WTC11 (cell line): ENCODE results near the gene DOK5. TPM values are rescaled to one million over a fixed set of nuclear protein-coding genes. Genes with fewer than 3 reads are reported as not detected.

Source experiments
- ATAC-seq: fragments of 200-7000 bp; cut with Tn5 transposase; 2 replicates; pipeline ENCODE4 v1.10.0; 2021; ENCODE audit warnings: mild to moderate bottlenecking, moderate library complexity
- CTCF ChIA-PET: fragments of 300-600 bp; sonication (Branson Sonifier 250); formaldehyde crosslinking; loops from one replicate; lab custom pipeline; 2021; ENCODE audit warnings: antibody characterized with exemption; lab: Charles Lee
- POLR2A ChIA-PET: fragments of 350-600 bp; sonication (Branson Sonifier 250); formaldehyde crosslinking; loops from one replicate; lab custom pipeline; 2021; ENCODE audit warnings: antibody characterized with exemption; lab: Charles Lee
- DNase-seq: peaks from one replicate; pipeline ENCODE4 v3.0.0; 2021; ENCODE audit warnings: low spot score
- H3K27ac Mint-ChIP-seq: 2 replicates; pipeline ENCODE4 v1.8.0; 2021; ENCODE audit warnings: mixed read lengths
- H3K27me3 Mint-ChIP-seq: 2 replicates; pipeline ENCODE4 v1.8.0; 2021; ENCODE audit warnings: low read depth, mild to moderate bottlenecking, moderate library complexity, mixed read lengths
- H3K36me3 Mint-ChIP-seq: 2 replicates; pipeline ENCODE4 v1.8.0; 2021; ENCODE audit warnings: mixed read lengths
- H3K4me1 Mint-ChIP-seq: 2 replicates; pipeline ENCODE4 v1.8.0; 2022; ENCODE audit warnings: mixed read lengths
- H3K4me3 Mint-ChIP-seq: 2 replicates; pipeline ENCODE4 v1.8.0; 2021; ENCODE audit warnings: mild to moderate bottlenecking, moderate library complexity, mixed read lengths
- H3K9me3 Mint-ChIP-seq: 2 replicates; pipeline ENCODE4 v1.8.0; 2021; ENCODE audit warnings: mixed read lengths
- CREM ChIP-seq: sonication (generic); formaldehyde crosslinking; IDR thresholded peaks from 2 replicates; pipeline ENCODE4 v1.8.1; 2022; ENCODE audit warnings: mild to moderate bottlenecking, missing genetic modification reagents, moderate library complexity
- ETV6 ChIP-seq: sonication (generic); formaldehyde crosslinking; IDR thresholded peaks from 2 replicates; pipeline ENCODE4 v1.8.1; 2022; ENCODE audit warnings: mild to moderate bottlenecking, missing genetic modification reagents
- FOXJ3 ChIP-seq: sonication (generic); formaldehyde crosslinking; IDR thresholded peaks from 2 replicates; pipeline ENCODE4 v1.9.0; 2021; ENCODE audit warnings: missing genetic modification reagents, mild to moderate bottlenecking, borderline replicate concordance
- HMGA2 ChIP-seq: fragments of 250-450 bp; sonication (Bioruptor Pico); IDR thresholded peaks from 2 replicates; pipeline ENCODE4 v1.4.0; 2021; ENCODE audit warnings: mild to moderate bottlenecking, moderate library complexity
- NFE2L1 ChIP-seq: sonication (generic); formaldehyde crosslinking; IDR thresholded peaks from 2 replicates; pipeline ENCODE4 v1.8.1; 2023; ENCODE audit warnings: missing genetic modification reagents
- NFYB ChIP-seq: sonication (generic); formaldehyde crosslinking; conservative IDR thresholded peaks from 2 replicates; pipeline ENCODE4 v1.8.0; 2022; ENCODE audit warnings: low read depth, missing genetic modification reagents
- NR3C1 ChIP-seq: sonication (generic); formaldehyde crosslinking; conservative IDR thresholded peaks from 2 replicates; pipeline ENCODE4 v1.8.1; 2023; ENCODE audit warnings: low read depth, mild to moderate bottlenecking, missing genetic modification reagents
- OVOL2 ChIP-seq: fragments of 250-450 bp; sonication (Bioruptor Pico); IDR thresholded peaks from 2 replicates; pipeline ENCODE4 v1.9.0; 2021; ENCODE audit warnings: mild to moderate bottlenecking, borderline replicate concordance
- PRRX2 ChIP-seq: fragments of 250-450 bp; sonication (Bioruptor Pico); IDR thresholded peaks from 2 replicates; pipeline ENCODE4 v1.8.0; 2021; ENCODE audit warnings: mild to moderate bottlenecking
- SP1 ChIP-seq: sonication (generic); formaldehyde crosslinking; conservative IDR thresholded peaks from 2 replicates; pipeline ENCODE4 v1.8.1; 2022; ENCODE audit warnings: missing genetic modification reagents
- ZNF232 ChIP-seq: sonication (generic); formaldehyde crosslinking; IDR thresholded peaks from 2 replicates; pipeline ENCODE4 v1.8.0; 2022; ENCODE audit warnings: mild to moderate bottlenecking, missing genetic modification reagents
- total RNA-seq: library from RNA; stranded (reverse); gene quantifications from 3 replicates; pipeline ENCODE4 v1.2.3, GENCODE V29; 2021
- TF ChIP-seq, protein P1 (sequence below): sonication (generic); formaldehyde crosslinking; IDR thresholded peaks from 2 replicates; pipeline ENCODE4 v1.8.0; 2022; ENCODE audit warnings: mild to moderate bottlenecking, missing genetic modification reagents
- TF ChIP-seq, protein P2 (sequence below): sonication (generic); formaldehyde crosslinking; IDR thresholded peaks from 2 replicates; pipeline ENCODE4 v1.8.1; 2022; ENCODE audit warnings: mild to moderate bottlenecking, missing genetic modification reagents, moderate library complexity, borderline replicate concordance
- TF ChIP-seq, protein P3 (sequence below): fragments of 250-450 bp; sonication (Bioruptor Pico); IDR thresholded peaks from 2 replicates; pipeline ENCODE4 v1.9.0; 2021; ENCODE audit warnings: mild to moderate bottlenecking
- TF ChIP-seq, protein P4 (sequence below): sonication (generic); formaldehyde crosslinking; IDR thresholded peaks from 2 replicates; pipeline ENCODE4 v1.8.0; 2022; ENCODE audit warnings: missing genetic modification reagents
- TF ChIP-seq, protein P5 (sequence below): fragments of 250-450 bp; sonication (Bioruptor Pico); IDR thresholded peaks from 2 replicates; pipeline ENCODE4 v1.9.0; 2021; ENCODE audit warnings: moderate library complexity, mild to moderate bottlenecking, inconsistent platforms, borderline replicate concordance
- TF ChIP-seq, protein P6 (sequence below): sonication (generic); formaldehyde crosslinking; conservative IDR thresholded peaks from 2 replicates; pipeline ENCODE4 v1.8.1; 2023; ENCODE audit warnings: mild to moderate bottlenecking, low read depth, missing genetic modification reagents, moderate library complexity
- TF ChIP-seq, protein P7 (sequence below): sonication (generic); formaldehyde crosslinking; IDR thresholded peaks from 2 replicates; pipeline ENCODE4 v1.8.0; 2022; ENCODE audit warnings: mild to moderate bottlenecking, missing genetic modification reagents
- TF ChIP-seq, protein P8 (sequence below): sonication (generic); formaldehyde crosslinking; IDR thresholded peaks from 2 replicates; pipeline ENCODE4 v1.8.1; 2022; ENCODE audit warnings: mild to moderate bottlenecking, moderate library complexity, missing genetic modification reagents

Gene DOK5
- total RNA-seq, 1 experiment from 2014 or later, result 10.1 TPM

DNA sequence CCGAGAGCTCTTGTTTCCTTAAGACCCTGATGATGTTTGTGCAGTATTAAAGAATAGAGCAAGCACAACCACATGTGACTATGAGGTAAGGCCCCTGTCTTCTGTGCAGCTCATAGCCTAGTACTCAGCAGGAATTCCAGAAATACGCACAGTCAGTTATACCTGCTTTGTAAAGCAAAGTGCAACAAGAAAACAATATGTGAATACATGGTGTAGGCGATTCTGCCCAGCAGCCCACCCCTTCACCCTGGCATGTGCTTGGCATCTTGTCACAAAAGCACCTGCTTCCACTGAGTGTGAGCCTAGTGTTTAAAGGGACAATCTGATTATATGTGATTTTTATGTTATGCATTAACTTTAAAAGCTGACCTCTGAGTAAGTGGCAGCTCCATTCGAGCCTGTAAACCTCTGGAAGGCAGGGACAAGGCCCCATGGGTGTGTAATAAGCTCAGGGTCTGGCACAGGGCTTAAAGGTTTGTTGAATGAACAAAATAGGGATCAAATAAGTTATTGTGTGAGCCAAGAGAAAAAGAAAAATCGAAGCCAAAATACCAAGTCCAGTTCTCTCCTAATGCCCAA lies 148.7 kb downstream of the DOK5 start:
- no peaks in the 10 kb centered on the region for H3K27me3 Mint-ChIP-seq
- DNase-seq (no peak), ATAC-seq (no peak)
- no peak overlapping the region for H3K4me3 Mint-ChIP-seq
- no peak overlapping the region; the same call in 1 of the 2 replicates for H3K27ac Mint-ChIP-seq
- TF ChIP-seq CREM (CRISPR knock-in tag), result no peak
- TF ChIP-seq, protein P1, sequence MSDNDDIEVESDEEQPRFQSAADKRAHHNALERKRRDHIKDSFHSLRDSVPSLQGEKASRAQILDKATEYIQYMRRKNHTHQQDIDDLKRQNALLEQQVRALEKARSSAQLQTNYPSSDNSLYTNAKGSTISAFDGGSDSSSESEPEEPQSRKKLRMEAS, result no peak
- TF ChIP-seq HMGA2 (CRISPR knock-in tag), result no peak
- TF ChIP-seq, protein P2, sequence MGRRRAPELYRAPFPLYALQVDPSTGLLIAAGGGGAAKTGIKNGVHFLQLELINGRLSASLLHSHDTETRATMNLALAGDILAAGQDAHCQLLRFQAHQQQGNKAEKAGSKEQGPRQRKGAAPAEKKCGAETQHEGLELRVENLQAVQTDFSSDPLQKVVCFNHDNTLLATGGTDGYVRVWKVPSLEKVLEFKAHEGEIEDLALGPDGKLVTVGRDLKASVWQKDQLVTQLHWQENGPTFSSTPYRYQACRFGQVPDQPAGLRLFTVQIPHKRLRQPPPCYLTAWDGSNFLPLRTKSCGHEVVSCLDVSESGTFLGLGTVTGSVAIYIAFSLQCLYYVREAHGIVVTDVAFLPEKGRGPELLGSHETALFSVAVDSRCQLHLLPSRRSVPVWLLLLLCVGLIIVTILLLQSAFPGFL (CRISPR knock-in tag), result no peak
- TF ChIP-seq, protein P3, sequence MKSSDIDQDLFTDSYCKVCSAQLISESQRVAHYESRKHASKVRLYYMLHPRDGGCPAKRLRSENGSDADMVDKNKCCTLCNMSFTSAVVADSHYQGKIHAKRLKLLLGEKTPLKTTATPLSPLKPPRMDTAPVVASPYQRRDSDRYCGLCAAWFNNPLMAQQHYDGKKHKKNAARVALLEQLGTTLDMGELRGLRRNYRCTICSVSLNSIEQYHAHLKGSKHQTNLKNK (CRISPR knock-in tag), result no peak
- TF ChIP-seq, protein P4, sequence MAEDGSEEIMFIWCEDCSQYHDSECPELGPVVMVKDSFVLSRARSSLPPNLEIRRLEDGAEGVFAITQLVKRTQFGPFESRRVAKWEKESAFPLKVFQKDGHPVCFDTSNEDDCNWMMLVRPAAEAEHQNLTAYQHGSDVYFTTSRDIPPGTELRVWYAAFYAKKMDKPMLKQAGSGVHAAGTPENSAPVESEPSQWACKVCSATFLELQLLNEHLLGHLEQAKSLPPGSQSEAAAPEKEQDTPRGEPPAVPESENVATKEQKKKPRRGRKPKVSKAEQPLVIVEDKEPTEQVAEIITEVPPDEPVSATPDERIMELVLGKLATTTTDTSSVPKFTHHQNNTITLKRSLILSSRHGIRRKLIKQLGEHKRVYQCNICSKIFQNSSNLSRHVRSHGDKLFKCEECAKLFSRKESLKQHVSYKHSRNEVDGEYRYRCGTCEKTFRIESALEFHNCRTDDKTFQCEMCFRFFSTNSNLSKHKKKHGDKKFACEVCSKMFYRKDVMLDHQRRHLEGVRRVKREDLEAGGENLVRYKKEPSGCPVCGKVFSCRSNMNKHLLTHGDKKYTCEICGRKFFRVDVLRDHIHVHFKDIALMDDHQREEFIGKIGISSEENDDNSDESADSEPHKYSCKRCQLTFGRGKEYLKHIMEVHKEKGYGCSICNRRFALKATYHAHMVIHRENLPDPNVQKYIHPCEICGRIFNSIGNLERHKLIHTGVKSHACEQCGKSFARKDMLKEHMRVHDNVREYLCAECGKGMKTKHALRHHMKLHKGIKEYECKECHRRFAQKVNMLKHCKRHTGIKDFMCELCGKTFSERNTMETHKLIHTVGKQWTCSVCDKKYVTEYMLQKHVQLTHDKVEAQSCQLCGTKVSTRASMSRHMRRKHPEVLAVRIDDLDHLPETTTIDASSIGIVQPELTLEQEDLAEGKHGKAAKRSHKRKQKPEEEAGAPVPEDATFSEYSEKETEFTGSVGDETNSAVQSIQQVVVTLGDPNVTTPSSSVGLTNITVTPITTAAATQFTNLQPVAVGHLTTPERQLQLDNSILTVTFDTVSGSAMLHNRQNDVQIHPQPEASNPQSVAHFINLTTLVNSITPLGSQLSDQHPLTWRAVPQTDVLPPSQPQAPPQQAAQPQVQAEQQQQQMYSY (CRISPR knock-in tag), result no peak
- TF ChIP-seq ETV6 (CRISPR knock-in tag), result no peak
- no peak for TF ChIP-seq FOXJ3 (CRISPR knock-in tag)
- TF ChIP-seq NR3C1 (CRISPR knock-in tag), result no peak
- TF ChIP-seq, protein P5, sequence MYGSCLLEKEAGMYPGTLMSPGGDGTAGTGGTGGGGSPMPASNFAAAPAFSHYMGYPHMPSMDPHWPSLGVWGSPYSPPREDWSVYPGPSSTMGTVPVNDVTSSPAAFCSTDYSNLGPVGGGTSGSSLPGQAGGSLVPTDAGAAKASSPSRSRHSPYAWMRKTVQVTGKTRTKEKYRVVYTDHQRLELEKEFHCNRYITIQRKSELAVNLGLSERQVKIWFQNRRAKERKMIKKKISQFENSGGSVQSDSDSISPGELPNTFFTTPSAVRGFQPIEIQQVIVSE, result no peak
- TF ChIP-seq, protein P6, sequence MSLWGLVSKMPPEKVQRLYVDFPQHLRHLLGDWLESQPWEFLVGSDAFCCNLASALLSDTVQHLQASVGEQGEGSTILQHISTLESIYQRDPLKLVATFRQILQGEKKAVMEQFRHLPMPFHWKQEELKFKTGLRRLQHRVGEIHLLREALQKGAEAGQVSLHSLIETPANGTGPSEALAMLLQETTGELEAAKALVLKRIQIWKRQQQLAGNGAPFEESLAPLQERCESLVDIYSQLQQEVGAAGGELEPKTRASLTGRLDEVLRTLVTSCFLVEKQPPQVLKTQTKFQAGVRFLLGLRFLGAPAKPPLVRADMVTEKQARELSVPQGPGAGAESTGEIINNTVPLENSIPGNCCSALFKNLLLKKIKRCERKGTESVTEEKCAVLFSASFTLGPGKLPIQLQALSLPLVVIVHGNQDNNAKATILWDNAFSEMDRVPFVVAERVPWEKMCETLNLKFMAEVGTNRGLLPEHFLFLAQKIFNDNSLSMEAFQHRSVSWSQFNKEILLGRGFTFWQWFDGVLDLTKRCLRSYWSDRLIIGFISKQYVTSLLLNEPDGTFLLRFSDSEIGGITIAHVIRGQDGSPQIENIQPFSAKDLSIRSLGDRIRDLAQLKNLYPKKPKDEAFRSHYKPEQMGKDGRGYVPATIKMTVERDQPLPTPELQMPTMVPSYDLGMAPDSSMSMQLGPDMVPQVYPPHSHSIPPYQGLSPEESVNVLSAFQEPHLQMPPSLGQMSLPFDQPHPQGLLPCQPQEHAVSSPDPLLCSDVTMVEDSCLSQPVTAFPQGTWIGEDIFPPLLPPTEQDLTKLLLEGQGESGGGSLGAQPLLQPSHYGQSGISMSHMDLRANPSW (CRISPR knock-in tag), result no peak
- TF ChIP-seq NFYB (CRISPR knock-in tag), result no peak
- no peak for TF ChIP-seq NFE2L1 (CRISPR knock-in tag)
- TF ChIP-seq PRRX2 (CRISPR knock-in tag), result no peak
- TF ChIP-seq, protein P7, sequence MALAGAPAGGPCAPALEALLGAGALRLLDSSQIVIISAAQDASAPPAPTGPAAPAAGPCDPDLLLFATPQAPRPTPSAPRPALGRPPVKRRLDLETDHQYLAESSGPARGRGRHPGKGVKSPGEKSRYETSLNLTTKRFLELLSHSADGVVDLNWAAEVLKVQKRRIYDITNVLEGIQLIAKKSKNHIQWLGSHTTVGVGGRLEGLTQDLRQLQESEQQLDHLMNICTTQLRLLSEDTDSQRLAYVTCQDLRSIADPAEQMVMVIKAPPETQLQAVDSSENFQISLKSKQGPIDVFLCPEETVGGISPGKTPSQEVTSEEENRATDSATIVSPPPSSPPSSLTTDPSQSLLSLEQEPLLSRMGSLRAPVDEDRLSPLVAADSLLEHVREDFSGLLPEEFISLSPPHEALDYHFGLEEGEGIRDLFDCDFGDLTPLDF (CRISPR knock-in tag), result no peak
- no peak for TF ChIP-seq SP1 (CRISPR knock-in tag)
- no peak for TF ChIP-seq OVOL2 (CRISPR knock-in tag)
- TF ChIP-seq ZNF232 (CRISPR knock-in tag), result no peak
- TF ChIP-seq, protein P8, sequence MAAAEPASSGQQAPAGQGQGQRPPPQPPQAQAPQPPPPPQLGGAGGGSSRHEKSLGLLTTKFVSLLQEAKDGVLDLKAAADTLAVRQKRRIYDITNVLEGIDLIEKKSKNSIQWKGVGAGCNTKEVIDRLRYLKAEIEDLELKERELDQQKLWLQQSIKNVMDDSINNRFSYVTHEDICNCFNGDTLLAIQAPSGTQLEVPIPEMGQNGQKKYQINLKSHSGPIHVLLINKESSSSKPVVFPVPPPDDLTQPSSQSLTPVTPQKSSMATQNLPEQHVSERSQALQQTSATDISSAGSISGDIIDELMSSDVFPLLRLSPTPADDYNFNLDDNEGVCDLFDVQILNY, result no peak
- TF ChIP-seq, all 79 proteins: peak for 0
- Mint-ChIP-seq H3K4me1 (peaks cover 33% of the 10 kb centered on the region), H3K36me3 (no peaks in the 10 kb centered on the region), H3K9me3 (no peaks in the 10 kb centered on the region)
- ChIA-PET POLR2A (no interaction called here), CTCF (interaction anchor here (0.7 kb wide), 1 partner anchor 167 kb away, joined by 4 read pairs; no protein-coding TSS in a partner anchor)
